GM12878 (cell line): ENCODE measurements around the gene FAM193A. TPM values are rescaled to one million over a fixed set of nuclear protein-coding genes. Genes with fewer than 3 reads are reported as not detected.

ENCODE experiments used
- CHD4 ChIP-seq: fragments of 200-600 bp; sonication (generic); IDR thresholded peaks from 2 replicates; pipeline ENCODE4 v1.6.1; 2016; ENCODE audit warnings: mild to moderate bottlenecking
- EED ChIP-seq: sonication (generic); IDR thresholded peaks from 2 replicates; pipeline ENCODE4 v1.6.1; 2016; ENCODE audit warnings: antibody characterized with exemption, low read depth
- HDAC2 ChIP-seq: fragments of 200-600 bp; sonication (generic); IDR thresholded peaks from 2 replicates; pipeline ENCODE4 v1.6.1; 2017
- JUND ChIP-seq: IDR thresholded peaks from 2 replicates; pipeline ENCODE4 v1.6.1; 2012; ENCODE audit warnings: low read depth, mild to moderate bottlenecking, low read length, improper control_type of control experiment, moderate library complexity
- NFYA ChIP-seq: IDR thresholded peaks from 2 replicates; pipeline ENCODE4 v1.6.1; 2011; ENCODE audit warnings: low read depth, mild to moderate bottlenecking, low read length, improper control_type of control experiment, borderline replicate concordance
- YBX1 ChIP-seq: fragments of 450-650 bp; IDR thresholded peaks from 2 replicates; pipeline ENCODE4 v1.6.1; 2016; ENCODE audit warnings: antibody characterized with exemption
- ZNF384 ChIP-seq: IDR thresholded peaks from 2 replicates; pipeline ENCODE4 v1.6.1; 2012; ENCODE audit warnings: low read depth, mild to moderate bottlenecking, low read length, improper control_type of control experiment, borderline replicate concordance
- polyA plus RNA-seq, 11 experiments: library from polyadenylated mRNA; depleted of rRNA in 4 of 11; unstranded in 6 of 11; stranded (reverse) in 5 of 11; fragments of >200 nt; fragmentation: Nextera tagmentation in 4 of 11; fragmentation: Illumina TruSeq in 1 of 11; extraction: Ambion mirVana in 4 of 11; extraction: Trizol in 1 of 11; gene quantifications; 1 replicate in 1 of 11; 2 replicates in 10 of 11; pipeline versions ENCODE4 v1.2.1 to v1.2.3, GENCODE V29; 2011 to 2016; ENCODE audit warnings: inconsistent platforms in 2 of 11, missing spikeins in 2 of 11, low read depth in 1 of 11
- total RNA-seq, 4 experiments: library from RNA; depleted of rRNA in 3 of 4; stranded (reverse); fragments of >200 nt in 3 of 4; fragmentation: Illumina TruSeq in 1 of 4; extraction: Trizol in 1 of 4; gene quantifications; 2 replicates each; pipeline versions ENCODE4 v1.2.1 to v1.2.3, GENCODE V29; 2013 to 2021
- TF ChIP-seq, protein P1 (sequence below): IDR thresholded peaks from 2 replicates; pipeline ENCODE4 v1.6.1; 2012; ENCODE audit warnings: improper control_type of control experiment, low read depth, low read length; ENCODE audit not compliant: insufficient replicate concordance
- TF ChIP-seq, protein P2 (sequence below): fragments of 450-650 bp; IDR thresholded peaks from 2 replicates; pipeline ENCODE4 v1.6.1; 2017; ENCODE audit warnings: mild to moderate bottlenecking

The FAM193A gene
- total and polyA plus RNA-seq, 10 of the 15 experiments (the other 5 are each of a cell fraction or from before 2014, with no cell fraction given) = 0.52 to 23.3 (median 7.4) TPM

DNA sequence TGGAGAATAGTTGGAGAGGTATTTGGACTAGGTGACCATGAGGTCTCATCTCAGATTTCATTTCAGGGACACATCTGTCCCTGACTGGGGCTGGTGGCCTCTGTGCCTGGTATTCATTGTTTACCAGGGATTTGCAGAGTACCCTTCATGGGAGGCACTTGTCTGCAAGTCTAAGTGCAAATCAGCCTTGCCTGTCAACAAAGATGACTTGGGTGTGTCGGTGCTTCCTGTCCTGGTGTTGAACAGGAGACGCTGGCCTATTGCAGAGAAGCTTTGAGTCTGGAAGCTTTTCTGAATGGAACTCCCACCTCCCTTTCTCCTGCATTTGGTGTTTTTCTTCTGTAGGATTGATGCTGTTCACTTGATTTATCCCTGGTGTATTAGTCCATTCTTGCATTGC is 115.6 kb downstream of the FAM193A start (continued):
- TF ChIP-seq, protein P1, sequence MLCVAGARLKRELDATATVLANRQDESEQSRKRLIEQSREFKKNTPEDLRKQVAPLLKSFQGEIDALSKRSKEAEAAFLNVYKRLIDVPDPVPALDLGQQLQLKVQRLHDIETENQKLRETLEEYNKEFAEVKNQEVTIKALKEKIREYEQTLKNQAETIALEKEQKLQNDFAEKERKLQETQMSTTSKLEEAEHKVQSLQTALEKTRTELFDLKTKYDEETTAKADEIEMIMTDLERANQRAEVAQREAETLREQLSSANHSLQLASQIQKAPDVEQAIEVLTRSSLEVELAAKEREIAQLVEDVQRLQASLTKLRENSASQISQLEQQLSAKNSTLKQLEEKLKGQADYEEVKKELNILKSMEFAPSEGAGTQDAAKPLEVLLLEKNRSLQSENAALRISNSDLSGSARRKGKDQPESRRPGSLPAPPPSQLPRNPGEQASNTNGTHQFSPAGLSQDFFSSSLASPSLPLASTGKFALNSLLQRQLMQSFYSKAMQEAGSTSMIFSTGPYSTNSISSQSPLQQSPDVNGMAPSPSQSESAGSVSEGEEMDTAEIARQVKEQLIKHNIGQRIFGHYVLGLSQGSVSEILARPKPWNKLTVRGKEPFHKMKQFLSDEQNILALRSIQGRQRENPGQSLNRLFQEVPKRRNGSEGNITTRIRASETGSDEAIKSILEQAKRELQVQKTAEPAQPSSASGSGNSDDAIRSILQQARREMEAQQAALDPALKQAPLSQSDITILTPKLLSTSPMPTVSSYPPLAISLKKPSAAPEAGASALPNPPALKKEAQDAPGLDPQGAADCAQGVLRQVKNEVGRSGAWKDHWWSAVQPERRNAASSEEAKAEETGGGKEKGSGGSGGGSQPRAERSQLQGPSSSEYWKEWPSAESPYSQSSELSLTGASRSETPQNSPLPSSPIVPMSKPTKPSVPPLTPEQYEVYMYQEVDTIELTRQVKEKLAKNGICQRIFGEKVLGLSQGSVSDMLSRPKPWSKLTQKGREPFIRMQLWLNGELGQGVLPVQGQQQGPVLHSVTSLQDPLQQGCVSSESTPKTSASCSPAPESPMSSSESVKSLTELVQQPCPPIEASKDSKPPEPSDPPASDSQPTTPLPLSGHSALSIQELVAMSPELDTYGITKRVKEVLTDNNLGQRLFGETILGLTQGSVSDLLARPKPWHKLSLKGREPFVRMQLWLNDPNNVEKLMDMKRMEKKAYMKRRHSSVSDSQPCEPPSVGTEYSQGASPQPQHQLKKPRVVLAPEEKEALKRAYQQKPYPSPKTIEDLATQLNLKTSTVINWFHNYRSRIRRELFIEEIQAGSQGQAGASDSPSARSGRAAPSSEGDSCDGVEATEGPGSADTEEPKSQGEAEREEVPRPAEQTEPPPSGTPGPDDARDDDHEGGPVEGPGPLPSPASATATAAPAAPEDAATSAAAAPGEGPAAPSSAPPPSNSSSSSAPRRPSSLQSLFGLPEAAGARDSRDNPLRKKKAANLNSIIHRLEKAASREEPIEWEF = no peak
- TF ChIP-seq ZNF384 (no peak), HDAC2 (no peak), CHD4 (no peak), NFYA (no peak), YBX1 (no peak), EED (no peak), JUND (no peak)
- TF ChIP-seq, protein P2, sequence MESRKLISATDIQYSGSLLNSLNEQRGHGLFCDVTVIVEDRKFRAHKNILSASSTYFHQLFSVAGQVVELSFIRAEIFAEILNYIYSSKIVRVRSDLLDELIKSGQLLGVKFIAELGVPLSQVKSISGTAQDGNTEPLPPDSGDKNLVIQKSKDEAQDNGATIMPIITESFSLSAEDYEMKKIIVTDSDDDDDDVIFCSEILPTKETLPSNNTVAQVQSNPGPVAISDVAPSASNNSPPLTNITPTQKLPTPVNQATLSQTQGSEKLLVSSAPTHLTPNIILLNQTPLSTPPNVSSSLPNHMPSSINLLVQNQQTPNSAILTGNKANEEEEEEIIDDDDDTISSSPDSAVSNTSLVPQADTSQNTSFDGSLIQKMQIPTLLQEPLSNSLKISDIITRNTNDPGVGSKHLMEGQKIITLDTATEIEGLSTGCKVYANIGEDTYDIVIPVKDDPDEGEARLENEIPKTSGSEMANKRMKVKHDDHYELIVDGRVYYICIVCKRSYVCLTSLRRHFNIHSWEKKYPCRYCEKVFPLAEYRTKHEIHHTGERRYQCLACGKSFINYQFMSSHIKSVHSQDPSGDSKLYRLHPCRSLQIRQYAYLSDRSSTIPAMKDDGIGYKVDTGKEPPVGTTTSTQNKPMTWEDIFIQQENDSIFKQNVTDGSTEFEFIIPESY = no peak
